ENCODE measurements around the gene FHIP2A.

The FHIP2A gene

DNA sequence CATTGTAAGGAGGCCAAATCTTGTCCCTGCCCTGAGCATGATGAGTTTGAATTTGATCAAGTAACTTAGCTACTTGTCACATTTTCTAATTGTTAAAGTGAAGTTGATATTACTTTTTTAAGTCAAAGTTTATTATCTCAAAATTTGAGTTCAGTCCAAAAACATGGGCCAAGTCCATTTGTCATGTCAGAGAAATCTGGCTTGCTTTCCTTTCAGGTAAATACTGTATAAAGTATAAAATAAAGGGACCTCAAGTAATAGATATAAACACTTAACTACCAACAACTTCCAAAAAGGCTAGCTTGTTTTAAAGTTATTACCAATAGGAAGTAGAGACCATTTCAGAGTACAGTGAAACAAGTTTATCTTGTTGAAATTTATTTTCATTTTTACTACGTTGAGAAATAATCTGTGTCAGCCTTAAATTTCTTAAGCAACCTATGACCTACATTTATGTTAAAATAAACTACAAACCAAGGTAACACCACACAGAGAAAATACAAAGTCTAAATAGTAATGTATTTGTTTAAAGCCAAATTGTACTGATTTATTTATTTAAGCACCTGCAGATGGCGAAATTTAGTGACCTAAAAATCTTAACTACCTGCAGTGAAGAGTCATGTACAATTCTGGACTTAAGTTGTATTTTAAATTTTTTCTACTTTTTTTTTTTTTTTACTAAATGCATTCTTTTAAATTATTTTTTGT, 36.5 kb downstream of the FHIP2A start:
- DNase-seq (ENCODE audit: low read depth) = no peak

DNA sequence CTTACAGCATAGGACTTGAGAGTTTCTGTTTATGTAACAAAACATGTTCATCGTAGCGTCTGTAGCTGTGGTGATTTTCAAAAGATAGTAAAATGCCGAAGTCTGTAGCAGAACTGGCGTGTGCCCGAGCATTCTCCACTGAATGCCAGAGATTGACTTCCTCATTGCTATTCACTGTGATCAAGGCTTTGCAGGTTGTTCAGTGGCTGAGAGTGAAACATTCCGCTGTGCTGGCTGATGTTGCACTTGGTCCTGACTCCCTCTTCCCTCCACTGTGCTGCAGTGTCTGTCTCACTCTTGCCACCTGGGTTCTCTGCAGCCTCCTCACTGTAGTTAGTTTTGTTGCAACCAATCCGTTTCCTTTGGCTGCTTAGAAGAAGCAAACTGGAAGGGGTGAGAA, 37.6 kb downstream of the FHIP2A start:
- DNase-seq (ENCODE audit: low read depth) = no peak

DNA sequence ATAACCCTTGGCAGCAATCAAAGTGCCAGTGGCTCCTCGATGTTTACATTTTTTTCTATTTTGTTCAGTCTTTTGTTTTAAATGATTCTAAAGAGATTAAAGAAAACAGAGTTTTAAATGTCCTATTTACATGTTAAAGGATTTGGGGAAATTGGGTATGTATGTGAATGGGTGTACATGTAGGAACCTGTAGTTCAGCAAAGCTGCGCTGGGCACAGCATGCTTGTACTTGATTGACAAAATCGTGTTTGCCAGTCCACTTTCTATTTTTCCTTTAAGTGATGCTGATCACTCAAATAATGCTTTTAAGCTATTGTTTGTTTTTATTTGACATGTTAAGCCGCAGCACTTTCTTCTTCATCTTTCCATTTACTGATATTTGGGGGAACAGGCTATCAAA, 40.9 kb downstream of the FHIP2A start:
- DNase-seq (ENCODE audit: low read depth) = no peak

DNA sequence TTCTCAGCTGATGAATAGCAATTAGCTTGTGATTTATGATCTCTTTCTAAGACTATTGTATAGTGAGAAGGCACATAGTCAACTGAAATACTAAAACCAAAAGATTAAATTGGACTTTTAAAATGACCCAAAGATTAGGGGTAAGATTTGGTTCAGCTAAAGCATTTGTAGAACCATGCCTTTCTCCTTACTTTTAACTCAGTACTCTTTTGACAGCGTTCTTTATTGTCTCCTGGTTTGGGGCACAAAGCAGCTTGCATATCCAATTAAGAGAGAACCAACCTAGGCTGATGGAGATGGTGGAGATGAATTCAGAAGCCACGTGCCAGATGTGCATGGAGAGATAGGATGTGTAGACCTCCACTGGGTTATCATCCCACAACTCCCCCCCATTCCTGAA, 45.8 kb downstream of the FHIP2A start:
- no peak for DNase-seq (ENCODE audit: low read depth)

DNA sequence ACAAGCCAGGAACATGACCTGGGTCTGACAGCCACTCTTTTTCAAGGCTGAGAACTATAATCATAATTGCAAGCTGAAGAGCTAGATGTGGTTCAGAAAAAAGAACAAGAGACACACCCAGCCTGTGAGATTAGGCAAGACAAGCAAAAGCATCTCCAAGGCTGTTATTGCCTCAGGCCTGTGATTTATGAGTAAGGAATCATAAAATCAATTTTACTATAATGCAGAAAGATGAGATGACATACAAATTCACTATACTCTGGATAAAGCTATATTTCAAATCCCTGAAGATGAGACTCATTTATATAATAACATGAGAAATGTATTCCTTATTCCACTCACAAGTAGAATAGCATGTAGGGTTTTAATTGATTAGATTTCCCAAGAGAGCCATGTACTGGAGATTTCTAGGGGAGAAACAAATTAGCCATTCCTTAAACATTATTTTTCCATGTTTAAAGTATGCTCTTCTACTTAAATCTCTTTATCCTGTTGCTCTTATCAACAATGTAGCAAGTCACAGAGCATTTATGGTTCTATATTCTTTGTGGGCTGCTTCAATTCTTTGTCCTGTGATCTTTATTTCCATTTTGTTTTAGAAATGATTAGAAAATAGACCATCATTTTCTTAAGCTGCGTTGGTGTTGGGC, 47.4 kb downstream of the FHIP2A start:
- peak; percentile 63 for DNase-seq (ENCODE audit: low read depth)

DNA sequence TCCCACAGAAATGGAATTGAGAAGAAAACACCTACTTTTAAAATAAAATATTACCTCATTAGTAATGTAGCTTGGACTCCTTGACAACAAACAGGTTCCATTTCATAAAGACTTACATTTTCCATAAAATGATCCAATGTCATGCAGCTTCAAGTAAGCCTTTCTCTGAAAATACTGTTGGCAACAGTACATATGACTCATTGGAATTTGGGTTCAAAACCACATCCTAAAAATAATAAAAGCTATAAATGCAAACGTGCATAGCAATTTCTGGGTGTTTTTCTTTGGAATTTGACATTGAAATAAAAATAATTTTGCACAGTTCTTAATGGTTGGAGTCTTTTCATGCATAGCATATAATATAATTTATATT, 47.9 kb downstream of the FHIP2A start:
- DNase-seq (ENCODE audit: low read depth) = peak; percentile 85

DNA sequence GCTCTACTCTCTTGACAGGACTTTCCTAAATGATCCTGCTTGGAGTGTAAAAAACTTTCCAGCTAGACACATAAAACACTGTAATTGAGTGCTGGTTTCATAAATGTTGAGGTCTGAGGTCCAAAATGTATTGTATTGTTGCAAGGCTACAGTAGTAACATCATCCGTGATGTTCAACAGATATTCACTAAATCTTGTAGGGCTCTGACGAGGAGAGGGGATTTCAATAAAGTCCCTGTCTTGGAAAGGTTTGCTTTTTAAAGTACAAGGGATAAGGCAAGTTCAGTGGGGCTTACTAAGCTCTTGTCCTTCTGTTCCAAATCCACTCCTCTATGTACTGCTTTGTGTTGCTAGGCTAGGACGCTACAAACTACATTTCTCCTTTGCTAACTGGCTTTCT, 48.9 kb downstream of the FHIP2A start:
- DNase-seq (ENCODE audit: low read depth) = no peak

DNA sequence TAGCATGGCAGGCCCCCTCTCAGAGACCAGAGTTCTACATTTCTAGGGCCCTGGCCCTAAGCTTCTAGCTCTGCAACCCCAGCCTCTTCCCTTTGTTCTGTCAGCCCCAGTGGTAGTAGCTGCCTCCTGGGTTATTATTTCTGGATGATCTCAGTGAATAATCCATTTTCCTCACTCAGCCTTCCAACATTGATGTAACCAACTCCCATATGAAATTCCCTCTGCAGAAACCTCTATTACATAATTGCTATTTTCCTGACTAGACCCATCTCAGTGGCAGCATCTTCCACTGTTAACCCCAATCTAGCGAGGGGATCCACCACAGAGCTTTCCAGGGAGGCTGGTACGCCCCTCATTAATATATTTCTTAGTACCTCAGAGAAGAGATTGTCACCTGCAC, 49.8 kb downstream of the FHIP2A start:
- DNase-seq (ENCODE audit: low read depth) = no peak
